Measurements from ENCODE around the gene MPDZ. TPM values are rescaled to one million over a fixed set of nuclear protein-coding genes. Genes with fewer than 3 reads are reported as not detected.

The MPDZ gene, protein sequence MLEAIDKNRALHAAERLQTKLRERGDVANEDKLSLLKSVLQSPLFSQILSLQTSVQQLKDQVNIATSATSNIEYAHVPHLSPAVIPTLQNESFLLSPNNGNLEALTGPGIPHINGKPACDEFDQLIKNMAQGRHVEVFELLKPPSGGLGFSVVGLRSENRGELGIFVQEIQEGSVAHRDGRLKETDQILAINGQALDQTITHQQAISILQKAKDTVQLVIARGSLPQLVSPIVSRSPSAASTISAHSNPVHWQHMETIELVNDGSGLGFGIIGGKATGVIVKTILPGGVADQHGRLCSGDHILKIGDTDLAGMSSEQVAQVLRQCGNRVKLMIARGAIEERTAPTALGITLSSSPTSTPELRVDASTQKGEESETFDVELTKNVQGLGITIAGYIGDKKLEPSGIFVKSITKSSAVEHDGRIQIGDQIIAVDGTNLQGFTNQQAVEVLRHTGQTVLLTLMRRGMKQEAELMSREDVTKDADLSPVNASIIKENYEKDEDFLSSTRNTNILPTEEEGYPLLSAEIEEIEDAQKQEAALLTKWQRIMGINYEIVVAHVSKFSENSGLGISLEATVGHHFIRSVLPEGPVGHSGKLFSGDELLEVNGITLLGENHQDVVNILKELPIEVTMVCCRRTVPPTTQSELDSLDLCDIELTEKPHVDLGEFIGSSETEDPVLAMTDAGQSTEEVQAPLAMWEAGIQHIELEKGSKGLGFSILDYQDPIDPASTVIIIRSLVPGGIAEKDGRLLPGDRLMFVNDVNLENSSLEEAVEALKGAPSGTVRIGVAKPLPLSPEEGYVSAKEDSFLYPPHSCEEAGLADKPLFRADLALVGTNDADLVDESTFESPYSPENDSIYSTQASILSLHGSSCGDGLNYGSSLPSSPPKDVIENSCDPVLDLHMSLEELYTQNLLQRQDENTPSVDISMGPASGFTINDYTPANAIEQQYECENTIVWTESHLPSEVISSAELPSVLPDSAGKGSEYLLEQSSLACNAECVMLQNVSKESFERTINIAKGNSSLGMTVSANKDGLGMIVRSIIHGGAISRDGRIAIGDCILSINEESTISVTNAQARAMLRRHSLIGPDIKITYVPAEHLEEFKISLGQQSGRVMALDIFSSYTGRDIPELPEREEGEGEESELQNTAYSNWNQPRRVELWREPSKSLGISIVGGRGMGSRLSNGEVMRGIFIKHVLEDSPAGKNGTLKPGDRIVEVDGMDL (N-terminal part only)
- 10 to 100 TPM; 41.3 to 67.8 (median 56.8) TPM for total RNA-seq

DNA sequence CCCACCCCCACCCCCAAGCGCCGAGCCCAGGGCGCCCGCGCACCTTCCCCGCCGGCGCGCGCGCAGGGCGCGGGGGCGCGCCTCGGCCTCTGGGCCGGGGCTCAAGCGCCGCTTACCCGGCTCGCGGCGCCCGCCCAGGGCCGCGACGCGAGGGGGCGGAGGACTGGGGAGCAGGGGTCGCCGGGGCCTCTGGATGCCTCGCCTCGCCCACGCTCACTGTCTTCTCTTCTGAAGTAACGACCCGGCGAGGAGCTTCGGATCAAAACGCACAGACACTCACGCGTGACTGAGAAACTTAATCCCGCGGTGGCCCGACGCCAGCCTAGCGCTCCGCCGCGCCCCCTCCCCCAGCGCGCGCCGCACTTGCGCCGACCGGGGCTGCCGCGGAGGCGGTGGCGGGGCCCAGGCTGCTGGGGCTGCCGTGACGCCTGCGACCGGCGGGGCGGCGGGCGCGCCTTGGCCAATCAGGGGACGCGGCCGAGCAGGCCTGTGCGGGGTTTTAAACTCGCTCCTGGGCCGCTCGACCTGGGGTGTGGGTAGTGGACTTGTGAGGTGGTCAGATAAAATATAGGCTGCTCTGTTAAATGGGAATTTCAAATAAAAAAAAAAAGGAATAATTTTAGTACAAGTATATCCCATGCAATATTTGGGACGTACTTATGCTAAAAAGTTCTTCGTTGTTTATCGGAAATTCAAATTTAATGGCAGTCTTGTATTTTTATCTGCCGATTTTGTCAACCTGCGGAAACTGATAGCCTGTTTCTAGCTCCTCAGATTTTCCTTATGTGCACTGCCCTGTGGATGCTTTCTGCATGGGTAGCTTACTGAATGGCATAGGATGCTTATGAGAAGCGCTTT is at the start of gene MPDZ:
Gene MPDZ (minus strand): TSS at position 409 of the 858 bp plus-strand sequence. CDS start 29,377 bp downstream, outside the sequence.
- TF ChIP-seq, protein P1, sequence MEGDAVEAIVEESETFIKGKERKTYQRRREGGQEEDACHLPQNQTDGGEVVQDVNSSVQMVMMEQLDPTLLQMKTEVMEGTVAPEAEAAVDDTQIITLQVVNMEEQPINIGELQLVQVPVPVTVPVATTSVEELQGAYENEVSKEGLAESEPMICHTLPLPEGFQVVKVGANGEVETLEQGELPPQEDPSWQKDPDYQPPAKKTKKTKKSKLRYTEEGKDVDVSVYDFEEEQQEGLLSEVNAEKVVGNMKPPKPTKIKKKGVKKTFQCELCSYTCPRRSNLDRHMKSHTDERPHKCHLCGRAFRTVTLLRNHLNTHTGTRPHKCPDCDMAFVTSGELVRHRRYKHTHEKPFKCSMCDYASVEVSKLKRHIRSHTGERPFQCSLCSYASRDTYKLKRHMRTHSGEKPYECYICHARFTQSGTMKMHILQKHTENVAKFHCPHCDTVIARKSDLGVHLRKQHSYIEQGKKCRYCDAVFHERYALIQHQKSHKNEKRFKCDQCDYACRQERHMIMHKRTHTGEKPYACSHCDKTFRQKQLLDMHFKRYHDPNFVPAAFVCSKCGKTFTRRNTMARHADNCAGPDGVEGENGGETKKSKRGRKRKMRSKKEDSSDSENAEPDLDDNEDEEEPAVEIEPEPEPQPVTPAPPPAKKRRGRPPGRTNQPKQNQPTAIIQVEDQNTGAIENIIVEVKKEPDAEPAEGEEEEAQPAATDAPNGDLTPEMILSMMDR (IDR thresholded peaks at IDR 0.05; ENCODE audit: low read depth) = no peak

DNA sequence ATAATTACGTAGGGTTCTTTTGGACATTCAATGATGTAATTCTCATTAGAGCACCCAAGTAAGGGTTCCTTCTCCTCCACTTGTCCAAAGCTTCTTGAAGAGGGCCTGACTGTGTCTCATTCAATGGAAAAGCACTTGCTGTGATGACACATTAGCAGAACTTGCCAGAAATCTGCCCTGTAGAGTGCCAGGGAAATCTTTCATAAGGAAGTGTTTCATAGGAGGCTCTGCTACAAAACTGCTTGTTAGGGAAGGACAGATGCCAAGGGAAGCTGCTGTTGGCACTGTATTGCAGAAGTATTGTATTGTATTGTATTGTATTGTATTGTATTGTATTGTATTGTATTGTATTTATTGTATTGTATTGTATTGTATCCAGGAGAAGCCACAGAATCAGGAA is 45.5 kb upstream of the MPDZ start:
- TF ChIP-seq, protein P1 (IDR thresholded peaks at IDR 0.05; ENCODE audit: low read depth) = no peak

DNA sequence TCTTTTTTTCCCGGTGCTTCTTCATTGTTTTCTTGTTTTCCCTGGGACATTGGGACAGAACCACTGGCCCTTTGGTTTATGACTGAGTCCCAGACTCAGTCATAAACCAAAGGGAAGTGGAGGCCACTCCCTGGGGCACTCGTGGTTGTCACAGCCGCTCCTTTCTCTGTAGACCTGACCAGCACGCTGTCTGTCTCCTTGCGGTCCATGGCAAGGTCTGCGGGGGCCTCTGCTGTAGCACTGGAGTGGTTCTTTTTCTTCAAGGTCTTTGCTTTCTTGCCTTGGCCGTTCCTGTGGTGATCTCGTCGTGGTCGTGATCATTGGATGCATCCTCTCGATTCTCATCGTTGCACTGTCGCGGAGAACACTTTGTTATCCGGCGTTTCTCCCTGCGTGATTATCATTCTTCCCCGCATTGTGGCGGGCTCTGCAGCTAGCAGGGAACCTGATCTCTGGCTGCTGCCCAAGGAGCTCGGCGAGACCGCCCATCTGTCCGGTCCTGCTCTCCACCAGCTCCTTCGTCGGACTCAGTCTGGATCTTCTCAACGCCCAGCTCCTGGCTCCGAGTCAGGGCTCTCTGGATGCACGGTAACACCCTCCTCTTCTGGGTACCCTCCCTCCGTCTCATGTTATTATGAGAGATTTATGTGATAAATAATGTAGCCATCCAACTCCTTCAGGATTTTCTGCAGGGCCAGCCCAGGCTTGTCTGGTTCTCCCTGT is 43.5 kb upstream of the MPDZ start:
- TF ChIP-seq, protein P1 (IDR thresholded peaks at IDR 0.05; ENCODE audit: low read depth) = no peak

DNA sequence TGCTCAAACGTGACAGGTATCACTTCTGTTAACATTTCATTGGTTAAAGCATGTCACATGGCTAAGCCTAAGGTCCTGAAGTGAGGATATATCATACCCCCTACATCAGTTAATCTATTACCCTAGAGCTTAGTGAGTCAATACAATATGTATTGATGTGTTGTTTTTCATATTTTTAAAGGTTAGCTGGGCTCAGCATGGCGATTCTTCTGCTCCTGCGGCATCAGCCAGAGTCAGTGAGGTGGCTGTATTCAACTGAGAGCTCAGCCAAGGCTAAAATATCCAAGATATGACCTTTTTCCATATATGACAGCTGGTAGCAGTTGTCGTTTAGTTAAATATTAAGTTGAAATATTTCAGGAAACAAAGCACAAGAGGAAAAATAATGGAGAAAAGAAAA is 38.5 kb upstream of the MPDZ start:
- TF ChIP-seq, protein P1 (IDR thresholded peaks at IDR 0.05; ENCODE audit: low read depth) = no peak

DNA sequence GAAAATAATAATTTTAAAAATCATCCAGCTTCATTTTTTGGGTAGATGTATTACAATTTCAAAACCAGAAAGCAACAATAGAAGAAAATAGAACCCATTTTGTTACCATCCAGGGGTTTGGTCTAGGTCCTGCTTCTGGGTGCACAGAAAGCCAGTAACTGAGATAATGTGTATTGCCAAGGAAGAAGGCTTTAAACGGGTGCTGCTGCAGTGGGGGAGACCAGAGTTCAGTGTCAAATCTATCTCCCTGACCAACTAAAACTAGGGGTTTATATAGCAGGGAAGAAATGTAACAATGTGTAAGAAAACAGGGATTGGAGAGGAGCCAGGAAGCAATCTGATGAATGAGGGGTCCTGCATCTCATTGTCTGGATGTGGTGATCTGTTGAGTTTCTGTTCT is 17.5 kb upstream of the MPDZ start:
- TF ChIP-seq, protein P1 (IDR thresholded peaks at IDR 0.05; ENCODE audit: low read depth) = no peak

DNA sequence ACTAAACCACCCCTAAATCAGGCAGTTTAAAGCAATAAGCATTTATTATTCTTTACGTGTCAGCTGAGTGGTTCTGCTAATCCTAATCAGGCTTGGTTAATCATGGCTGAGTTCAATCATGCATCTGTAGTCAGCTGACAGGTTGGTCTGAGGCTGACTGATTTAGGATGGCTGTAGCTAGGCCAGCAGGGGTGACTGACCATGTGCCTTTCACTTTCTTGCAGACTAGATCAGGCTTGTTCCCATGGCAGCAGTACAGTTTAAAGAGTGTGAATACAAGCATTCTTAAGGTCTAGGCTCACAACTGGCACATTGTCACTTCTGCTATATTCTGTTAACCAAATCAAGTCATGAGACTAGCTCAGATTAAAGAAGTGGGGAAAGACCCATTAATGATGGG is 16.1 kb upstream of the MPDZ start:
- TF ChIP-seq, protein P1 (IDR thresholded peaks at IDR 0.05; ENCODE audit: low read depth) = no peak
